Activated CD8-positive, alpha-beta T cell treated with anti-CD3 and anti-CD28 coated beads for 36 hours (primary cell): Measurements from ENCODE around the gene S100A8. TPM values are rescaled to one million over a fixed set of nuclear protein-coding genes. Genes with fewer than 3 reads are reported as not detected.
"Not testable (repeated sequence)": the region's sequence is repeated elsewhere in the genome, so short reads cannot be mapped to it uniquely, and the experiment has no call there.

ENCODE experiments used
- ATAC-seq: fragments of 200-7000 bp; cut with Tn5 transposase; one replicate; pipeline ENCODE4 v1.10.0; 2021; ENCODE audit warnings: mild to moderate bottlenecking, moderate library complexity
- CTCF ChIA-PET: fragments of 350-600 bp; sonication (Branson Sonifier 250); formaldehyde crosslinking; loops from one replicate; lab custom pipeline; 2021; ENCODE audit warnings: antibody characterized with exemption; lab: Charles Lee
- POLR2A ChIA-PET: fragments of 350-600 bp; sonication (Branson Sonifier 250); formaldehyde crosslinking; loops from one replicate; lab custom pipeline; 2021; ENCODE audit warnings: antibody characterized with exemption; lab: Charles Lee
- DNase-seq: peaks from one replicate; pipeline ENCODE4 v3.0.0-alpha.2; 2020
- H3K27ac Mint-ChIP-seq: one replicate; pipeline ENCODE4 v1.8.0; 2021; ENCODE audit warnings: mild to moderate bottlenecking, mixed read lengths
- H3K27me3 Mint-ChIP-seq: one replicate; pipeline ENCODE4 v1.8.0; 2021; ENCODE audit warnings: mixed read lengths
- H3K36me3 Mint-ChIP-seq: one replicate; pipeline ENCODE4 v1.8.0; 2021; ENCODE audit warnings: low read depth, mixed read lengths
- H3K4me1 Mint-ChIP-seq: one replicate; pipeline ENCODE4 v1.8.0; 2021; ENCODE audit warnings: low read depth, mixed read lengths
- H3K4me3 Mint-ChIP-seq: one replicate; pipeline ENCODE4 v1.8.0; 2021; ENCODE audit warnings: mild to moderate bottlenecking, moderate library complexity, mixed read lengths
- H3K9me3 Mint-ChIP-seq: one replicate; pipeline ENCODE4 v1.8.0; 2021; ENCODE audit warnings: mixed read lengths
- CTCF ChIP-seq: fragments of 200-600 bp; IDR thresholded peaks from one replicate; pipeline ENCODE4 v1.8.0; 2022; ENCODE audit warnings: antibody characterized with exemption, mild to moderate bottlenecking
- intact Hi-C: fragments of 100-400 bp; cut with micrococcal nuclease; formaldehyde crosslinking; loops from one replicate; pipeline ENCODE4 v1.10.0; 2022
- total RNA-seq, 2 experiments: library from RNA; stranded (reverse); gene quantifications; one replicate each; pipeline ENCODE4 v1.2.3, GENCODE V29; 2021

Gene S100A8
- total RNA-seq, 2 experiments from 2014 or later = not detected

DNA sequence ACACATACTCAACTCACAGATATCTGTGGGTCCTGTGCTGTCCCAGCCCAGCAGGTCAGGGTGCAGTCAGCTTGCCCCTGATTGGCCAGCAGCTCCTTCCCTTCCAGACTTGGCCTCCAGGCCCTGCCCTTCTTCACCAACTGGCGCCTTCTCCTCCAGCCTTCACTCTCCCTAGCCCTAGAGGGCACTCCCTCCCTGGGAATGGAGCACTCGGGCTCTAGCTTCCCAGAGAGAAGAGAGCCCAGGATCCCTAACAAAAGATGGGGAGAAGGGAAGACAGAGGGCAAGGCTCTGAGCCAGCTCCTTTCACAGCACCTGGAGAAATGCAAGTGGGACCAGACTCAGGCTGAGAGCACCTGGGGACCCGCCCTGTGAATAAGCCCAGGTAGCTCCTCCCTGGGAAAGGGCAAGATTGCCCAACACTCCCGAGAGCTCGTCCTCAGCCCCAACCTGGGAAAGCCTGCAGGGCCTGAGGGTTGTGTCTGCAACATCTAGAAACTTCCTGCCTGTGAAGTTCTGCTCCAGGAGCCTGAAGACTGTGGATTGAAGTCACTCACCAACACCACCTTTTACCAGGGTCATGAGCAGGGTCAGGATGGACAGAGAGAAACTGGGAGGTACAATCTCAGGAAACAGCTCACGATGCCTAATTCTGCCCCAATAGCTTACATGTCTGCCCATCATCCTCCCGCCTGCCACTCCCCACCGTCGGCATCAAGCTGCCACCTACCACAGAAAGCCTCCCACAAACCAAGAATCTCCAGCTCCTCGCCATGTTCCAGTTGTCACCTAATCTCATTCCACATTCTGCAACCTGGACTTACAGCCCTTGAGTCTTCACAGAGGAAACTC, 42.1 kb downstream of the S100A8 start, which contains the start of gene PGLYRP4:
Gene PGLYRP4, minus strand, starts transcription at position 331 of the 852 bp plus-strand sequence. CDS start 909 bp downstream, outside the sequence.
- ATAC-seq (no peak), DNase-seq (no peak)
- Mint-ChIP-seq H3K4me1 (peaks cover 27% of the 10 kb centered on the region), H3K27me3 (peaks cover 17% of the 10 kb centered on the region), H3K36me3 (no peaks in the 10 kb centered on the region), H3K9me3 (no peaks in the 10 kb centered on the region), H3K27ac (no peak within 1 kb of the TSS), H3K4me3 (no peak within 1 kb of the TSS)
- intact Hi-C loops = no loop called here
- TF ChIP-seq CTCF = no peak
- POLR2A ChIA-PET = no interaction called here
- CTCF ChIA-PET = interaction anchor here (2.7 kb wide), 1 partner anchor 146 kb away, joined by 13 read pairs; no protein-coding TSS in a partner anchor

DNA sequence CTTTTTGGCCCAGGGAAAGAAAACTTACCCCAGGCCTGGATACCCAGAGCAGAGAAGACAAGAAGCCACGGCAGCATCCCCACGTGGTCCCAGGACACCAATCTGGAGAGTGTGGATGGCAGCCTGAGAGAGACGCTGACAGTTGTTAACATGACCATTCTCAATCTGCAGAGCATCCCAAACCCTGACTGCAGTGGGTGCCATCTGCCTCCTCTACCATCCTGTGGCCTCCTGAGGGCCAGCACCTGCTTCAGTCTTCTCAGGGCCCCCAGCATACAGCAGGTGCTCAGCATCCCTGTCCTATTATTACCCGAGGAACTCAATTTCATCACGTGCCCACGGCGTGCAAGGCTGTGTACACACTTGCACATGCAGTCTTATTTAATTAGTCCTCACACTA, 43.0 kb downstream of the S100A8 start:
- Mint-ChIP-seq H3K9me3 (no peaks in the 10 kb centered on the region), H3K36me3 (no peaks in the 10 kb centered on the region), H3K4me1 (peaks cover 31% of the 10 kb centered on the region), H3K27me3 (peaks cover 19% of the 10 kb centered on the region), H3K4me3 (no peak overlapping the region), H3K27ac (no peak overlapping the region)
- intact Hi-C loops = no loop called here
- ChIA-PET POLR2A (no interaction called here), CTCF (interaction anchor here (2.7 kb wide), 1 partner anchor 147 kb away, joined by 13 read pairs; no protein-coding TSS in a partner anchor)
- DNase-seq = no peak
- no peak for TF ChIP-seq CTCF
- no peak for ATAC-seq

DNA sequence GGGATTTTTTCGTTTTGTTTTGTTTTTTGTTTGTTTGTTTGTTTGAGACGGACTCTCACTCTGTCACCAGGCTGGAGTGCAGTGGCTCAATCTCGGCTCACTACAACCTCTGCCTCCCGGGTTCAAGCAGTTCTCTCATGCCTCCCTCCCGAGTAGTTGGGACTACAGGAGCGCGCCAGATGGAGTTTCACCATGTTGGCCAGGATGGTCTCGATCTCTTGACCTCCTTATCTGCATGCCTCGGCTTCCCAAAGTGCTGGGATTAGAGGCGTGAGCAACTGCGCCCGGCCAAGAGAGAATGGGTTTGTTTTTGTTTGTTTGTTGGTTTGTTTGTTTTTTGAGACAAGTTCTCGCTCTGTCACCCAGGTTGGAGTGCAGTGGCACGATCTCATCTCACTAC, 43.8 kb downstream of the S100A8 start:
- H3K4me3 Mint-ChIP-seq, intact Hi-C loops, DNase-seq, H3K9me3 Mint-ChIP-seq, H3K36me3 Mint-ChIP-seq, ATAC-seq, POLR2A ChIA-PET, CTCF ChIA-PET, H3K27ac Mint-ChIP-seq: not testable (repeated sequence)
- Mint-ChIP-seq H3K27me3 (peaks cover 25% of the 10 kb centered on the region), H3K4me1 (peaks cover 31% of the 10 kb centered on the region)

DNA sequence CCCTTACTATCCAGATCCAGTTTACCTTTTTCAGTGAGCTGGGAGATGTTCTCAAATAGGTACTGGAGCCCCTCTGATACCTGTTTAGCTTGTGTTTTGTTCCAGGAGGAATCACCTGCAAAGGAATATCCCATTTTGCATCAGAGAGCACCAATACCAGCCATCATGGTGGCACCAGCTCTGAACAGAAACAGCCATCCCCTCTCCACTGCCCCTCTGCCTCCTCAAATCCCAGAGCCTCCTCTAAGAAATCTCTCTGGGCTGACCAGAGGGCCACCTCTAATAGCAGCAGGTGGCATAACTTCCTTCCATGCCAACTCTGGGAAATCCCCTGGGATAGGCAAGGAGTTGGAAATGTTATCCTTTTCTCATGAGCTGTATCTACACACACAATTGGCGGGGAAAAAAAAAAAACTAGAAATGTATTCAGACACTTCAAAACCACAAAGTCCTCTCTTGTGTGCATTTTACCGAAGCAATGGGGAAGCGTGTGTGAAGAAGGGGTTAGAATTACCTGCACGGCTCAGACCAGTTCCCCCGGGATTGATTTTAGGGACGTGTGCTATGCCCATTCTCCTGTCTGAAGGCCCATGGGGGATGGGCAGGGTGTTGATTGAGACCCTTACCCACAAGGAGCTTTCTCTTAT, 44.7 kb downstream of the S100A8 start:
- CTCF ChIA-PET = interaction anchor here (0.6 to 6.4 kb wide), 4 partner anchors 8 to 165 kb away, joined by 3 to 35 read pairs (median 4); no protein-coding TSS in a partner anchor
- no peak for DNase-seq

More for the DNA sequence above, 44.7 kb downstream of the S100A8 start:
- TF ChIP-seq CTCF = no peak
- no peaks in the 10 kb centered on the region for H3K9me3 Mint-ChIP-seq
- no peak overlapping the region for H3K4me3 Mint-ChIP-seq
- peaks cover 31% of the 10 kb centered on the region for H3K4me1 Mint-ChIP-seq
- no peak overlapping the region for H3K27ac Mint-ChIP-seq
- POLR2A ChIA-PET = interaction anchor here (1.2 kb wide), 1 partner anchor 9 kb away, joined by 4 read pairs; no protein-coding TSS in a partner anchor
- intact Hi-C loops = no loop called here
- peaks cover 25% of the 10 kb centered on the region for H3K27me3 Mint-ChIP-seq
- H3K36me3 Mint-ChIP-seq = no peaks in the 10 kb centered on the region
- no peak for ATAC-seq
